H1 (cell line): ENCODE results near the gene GRID1. TPM values are rescaled to one million over a fixed set of nuclear protein-coding genes. Genes with fewer than 3 reads are reported as not detected.

Experiments
- CTCF ChIA-PET: fragments of 300-600 bp; sonication (Branson Sonifier 250); formaldehyde crosslinking; loops from one replicate; lab custom pipeline; 2021; ENCODE audit not compliant: partially characterized antibody; lab: Charles Lee
- POLR2A ChIA-PET: fragments of 300-600 bp; sonication (Branson Sonifier 250); formaldehyde crosslinking; loops from one replicate; lab custom pipeline; 2021; ENCODE audit warnings: inconsistent platforms; ENCODE audit not compliant: partially characterized antibody; lab: Charles Lee
- DNase-seq, 2 experiments: peaks; one replicate each; pipeline versions ENCODE4 v3.0.0 to v3.0.0-alpha.2; 2010 to 2022; ENCODE audit warnings: low spot score in 2 of 2, low read depth in 1 of 2, mixed read lengths in 1 of 2
- FAIRE-seq: peaks from 2 replicates; lab custom pipeline; 2011; peaks lifted over from hg19 to GRCh38; lab: Jason Lieb, UNC
- H2AFZ ChIP-seq: 2 replicates; pipeline ENCODE4 v1.8.1; 2012; ENCODE audit warnings: low read length, inconsistent platforms
- H2AK5ac ChIP-seq: 2 replicates; pipeline ENCODE4 v1.6.1; 2013; ENCODE audit warnings: low read depth, low read length
- H2BK120ac ChIP-seq: replicated peaks from 2 replicates; pipeline ENCODE3; 2013; ENCODE audit warnings: low read depth, low read length, inconsistent platforms
- H2BK12ac ChIP-seq: 2 replicates; pipeline ENCODE4 v1.6.1; 2013; ENCODE audit warnings: low read depth, low read length
- H2BK15ac ChIP-seq: 2 replicates; pipeline ENCODE4 v1.6.1; 2013; ENCODE audit warnings: low read length
- H2BK20ac ChIP-seq: 2 replicates; pipeline ENCODE4 v1.6.1; 2013; ENCODE audit warnings: low read length
- H2BK5ac ChIP-seq: 2 replicates; pipeline ENCODE4 v1.6.1; 2013; ENCODE audit warnings: low read depth, low read length
- H3K14ac ChIP-seq: 2 replicates; pipeline ENCODE4 v1.6.1; 2013; ENCODE audit warnings: inconsistent platforms; ENCODE audit not compliant: insufficient read length
- H3K18ac ChIP-seq: 2 replicates; pipeline ENCODE4 v1.6.1; 2013; ENCODE audit warnings: low read length; ENCODE audit errors: extremely low read depth
- H3K23ac ChIP-seq: 2 replicates; pipeline ENCODE4 v1.6.1; 2013; ENCODE audit warnings: inconsistent platforms; ENCODE audit not compliant: insufficient read length
- H3K23me2 ChIP-seq: 2 replicates; pipeline ENCODE4 v1.6.1; 2013; ENCODE audit warnings: low read depth, low read length
- H3K27ac ChIP-seq: 2 replicates; pipeline ENCODE4 v1.6.1; 2011; ENCODE audit warnings: low read depth, low read length, inconsistent platforms
- H3K27me3 ChIP-seq, 4 experiments: replicated peaks in 1 of 4; 1 replicate in 1 of 4; 2 replicates in 3 of 4; pipeline versions ENCODE4 v1.6.1 to v1.8.1; 2011 to 2013; ENCODE audit warnings: low read length in 3 of 4, mild to moderate bottlenecking in 3 of 4, inconsistent platforms in 2 of 4, mixed read lengths in 2 of 4, moderate library complexity in 1 of 4; ENCODE audit not compliant: control insufficient read depth in 3 of 4, insufficient read depth in 3 of 4; ENCODE audit errors: extremely low read depth in 1 of 4
- H3K36me3 ChIP-seq, 4 experiments: 2 replicates each; pipeline versions ENCODE4 v1.6.1 to v1.8.1; 2011 to 2013; ENCODE audit warnings: mild to moderate bottlenecking in 4 of 4, low read length in 3 of 4, moderate library complexity in 2 of 4, control low read depth in 1 of 4, inconsistent platforms in 1 of 4; ENCODE audit not compliant: insufficient read depth in 4 of 4, control insufficient read depth in 2 of 4
- H3K4ac ChIP-seq: replicated peaks from 2 replicates; pipeline ENCODE3; 2013; ENCODE audit warnings: low read length, low read depth, mixed read lengths, inconsistent platforms; ENCODE audit not compliant: insufficient read length
- H3K4me1 ChIP-seq, 4 experiments: replicated peaks in 1 of 4; 1 replicate in 1 of 4; 2 replicates in 3 of 4; pipeline versions ENCODE4 v1.6.1 to v1.8.1; 2011 to 2013; ENCODE audit warnings: low read length in 3 of 4, inconsistent platforms in 2 of 4, mixed read lengths in 1 of 4; ENCODE audit not compliant: insufficient read depth in 4 of 4, control insufficient read depth in 3 of 4
- H3K4me2 ChIP-seq, 2 experiments: 2 replicates each; pipeline versions ENCODE4 v1.6.1 to v1.8.1; 2011 to 2013; ENCODE audit warnings: low read depth in 2 of 2, low read length in 2 of 2, control low read depth in 1 of 2, inconsistent platforms in 1 of 2, mild to moderate bottlenecking in 1 of 2; ENCODE audit not compliant: insufficient read depth in 1 of 2
- H3K4me3 ChIP-seq, 4 experiments: fragments of 200-600, 300-600 bp in 1 of 4; sonication (generic), shearing (Covaris generic), sonication (Bioruptor Twin) in 1 of 4; 2 replicates each; pipeline versions ENCODE4 v1.5.1 to v1.8.1; 2011 to 2016; ENCODE audit warnings: low read length in 4 of 4, low read depth in 3 of 4, control low read depth in 2 of 4, inconsistent platforms in 2 of 4, mild to moderate bottlenecking in 2 of 4, mixed read lengths in 1 of 4, moderate library complexity in 1 of 4; ENCODE audit not compliant: insufficient read depth in 2 of 4; ENCODE audit errors: extremely low read depth in 1 of 4
- H3K56ac ChIP-seq: replicated peaks from 2 replicates; pipeline ENCODE3; 2013; ENCODE audit warnings: low read depth, mild to moderate bottlenecking, mixed read lengths, low read length, inconsistent platforms; ENCODE audit not compliant: insufficient read length
- H3K79me1 ChIP-seq: 2 replicates; pipeline ENCODE4 v1.6.1; 2013; ENCODE audit warnings: low read depth, low read length, control low read depth
- H3K79me2 ChIP-seq, 2 experiments: 2 replicates each; pipeline versions ENCODE4 v1.6.1 to v1.8.1; 2012 to 2013; ENCODE audit warnings: low read length in 2 of 2, mild to moderate bottlenecking in 2 of 2, inconsistent platforms in 1 of 2; ENCODE audit not compliant: insufficient read depth in 2 of 2, control insufficient read depth in 1 of 2
- H3K9ac ChIP-seq, 4 experiments: replicated peaks in 1 of 4; 1 replicate in 1 of 4; 2 replicates in 3 of 4; pipeline versions ENCODE4 v1.6.1 to v1.8.1; 2011 to 2013; ENCODE audit warnings: low read depth in 3 of 4, low read length in 3 of 4, control low read depth in 2 of 4, mild to moderate bottlenecking in 2 of 4, moderate library complexity in 2 of 4, inconsistent platforms in 1 of 4; ENCODE audit errors: extremely low read depth in 1 of 4
- H3K9me3 ChIP-seq, 2 experiments: 2 replicates each; pipeline versions ENCODE4 v1.6.1 to v1.8.1; 2012 to 2013; ENCODE audit warnings: mild to moderate bottlenecking in 2 of 2, moderate library complexity in 2 of 2, control low read depth in 1 of 2, inconsistent platforms in 1 of 2, low read depth in 1 of 2, low read length in 1 of 2, mixed read lengths in 1 of 2; ENCODE audit not compliant: insufficient read depth in 2 of 2
- H4K20me1 ChIP-seq, 2 experiments: replicated peaks in 1 of 2; 2 replicates each; pipeline versions ENCODE3 to v1.8.1; 2011 to 2013; ENCODE audit warnings: inconsistent platforms in 2 of 2, low read length in 2 of 2, mild to moderate bottlenecking in 1 of 2; ENCODE audit not compliant: insufficient read depth in 2 of 2, control insufficient read depth in 1 of 2
- H4K5ac ChIP-seq: 2 replicates; pipeline ENCODE4 v1.6.1; 2013; ENCODE audit warnings: low read length, low read depth, mixed read lengths, inconsistent platforms; ENCODE audit not compliant: insufficient read length
- H4K8ac ChIP-seq: 2 replicates; pipeline ENCODE4 v1.8.0; 2013; ENCODE audit warnings: mild to moderate bottlenecking, moderate library complexity, low read length, inconsistent platforms; ENCODE audit not compliant: insufficient read depth; ENCODE audit errors: extremely low read depth
- H4K91ac ChIP-seq: replicated peaks from 2 replicates; pipeline ENCODE3; 2013; ENCODE audit warnings: low read length, mixed read lengths, inconsistent platforms; ENCODE audit not compliant: insufficient read length
- CEBPB ChIP-seq: IDR thresholded peaks from 2 replicates; pipeline ENCODE4 v1.6.1; 2012; ENCODE audit warnings: low read depth, low read length
- CHD2 ChIP-seq: IDR thresholded peaks from 2 replicates; pipeline ENCODE4 v1.6.1; 2012; ENCODE audit warnings: low read length, improper control_type of control experiment
- NANOG ChIP-seq: IDR thresholded peaks from 2 replicates; pipeline ENCODE4 v1.6.1; 2011; ENCODE audit warnings: low read length, low read depth, mild to moderate bottlenecking, inconsistent platforms; ENCODE audit not compliant: insufficient read depth, poor library complexity, severe bottlenecking
- POLR2AphosphoS5 ChIP-seq: IDR thresholded peaks from 2 replicates; pipeline ENCODE4 v1.6.1; 2011; ENCODE audit warnings: low read depth, low read length
- RBBP5 ChIP-seq: IDR thresholded peaks from 2 replicates; pipeline ENCODE4 v1.7.1; 2012; ENCODE audit warnings: low read depth, mild to moderate bottlenecking, inconsistent platforms, low read length, moderate library complexity, borderline replicate concordance
- RFX5 ChIP-seq: IDR thresholded peaks from 2 replicates; pipeline ENCODE4 v1.6.1; 2011; ENCODE audit warnings: low read depth, low read length, improper control_type of control experiment, borderline replicate concordance
- SIN3A ChIP-seq, 2 experiments: IDR thresholded peaks in 1 of 2; conservative IDR thresholded peaks in 1 of 2; 2 replicates each; pipeline ENCODE4 v1.6.1; 2011 to 2012; ENCODE audit warnings: low read length in 2 of 2, improper control_type of control experiment in 1 of 2, low read depth in 1 of 2, mild to moderate bottlenecking in 1 of 2
- SP4 ChIP-seq: IDR thresholded peaks from 2 replicates; pipeline ENCODE4 v1.6.1; 2012; ENCODE audit warnings: low read length, inconsistent platforms
- SRF ChIP-seq: IDR thresholded peaks from 2 replicates; pipeline ENCODE4 v1.6.1; 2011; ENCODE audit warnings: mild to moderate bottlenecking, low read depth, low read length, moderate library complexity
- TAF1 ChIP-seq: IDR thresholded peaks from 2 replicates; pipeline ENCODE4 v1.6.1; 2011; ENCODE audit warnings: mild to moderate bottlenecking, low read depth, low read length
- TAF7 ChIP-seq: optimal IDR thresholded peaks from 2 replicates; pipeline ENCODE3; 2011; ENCODE audit warnings: low read depth, mild to moderate bottlenecking, inconsistent platforms, low read length, moderate library complexity, borderline replicate concordance
- YY1 ChIP-seq: IDR thresholded peaks from 2 replicates; pipeline ENCODE4 v1.6.1; 2011; ENCODE audit warnings: low read depth, mild to moderate bottlenecking, low read length
- WGBS, 2 experiments: shearing (Covaris generic) in 1 of 2; methylation state at CpG; one replicate each; pipeline versions ENCODE4 v1.1.6 to v1.1.7; 2013 to 2015; ENCODE audit warnings: low lambda C conversion rate in 2 of 2, mixed read lengths in 2 of 2, inconsistent platforms in 1 of 2, low coverage in 1 of 2, missing lambda C conversion rate in 1 of 2; ENCODE audit not compliant: insufficient replicate concordance in 2 of 2, insufficient coverage in 1 of 2, insufficient read length in 1 of 2; ENCODE audit errors: extremely low coverage in 1 of 2, missing lambda C conversion rate in 1 of 2; 5-methylcytosine and 5-hydroxymethylcytosine counted together
- polyA plus RNA-seq, 7 experiments: library from polyadenylated mRNA; depleted of rRNA in 3 of 7; stranded (reverse) in 5 of 7; unstranded in 2 of 7; fragments of >200 nt in 5 of 7; fragments of 200-250 nt in 2 of 7; gene quantifications; 1 replicate in 5 of 7; 2 replicates in 1 of 7; 4 replicates in 1 of 7; pipeline versions ENCODE4 v1.2.1 to v1.2.3, GENCODE V29; 2011 to 2013; ENCODE audit warnings: missing spikeins in 2 of 7, mixed read lengths in 2 of 7
- total RNA-seq: library from RNA; stranded (reverse); fragmentation: NEBNext Ultra II Directional; extraction: Animal tissue kit (Norgen Biotek cat#: 25700); gene quantifications from 2 replicates; pipeline ENCODE4 v1.2.1, GENCODE V29; 2021

The GRID1 gene
- total and polyA plus RNA-seq, 2 of the 8 experiments (the other 6 are each of a cell fraction or from before 2014, with no cell fraction given), result 0.22 to 0.30 TPM

DNA sequence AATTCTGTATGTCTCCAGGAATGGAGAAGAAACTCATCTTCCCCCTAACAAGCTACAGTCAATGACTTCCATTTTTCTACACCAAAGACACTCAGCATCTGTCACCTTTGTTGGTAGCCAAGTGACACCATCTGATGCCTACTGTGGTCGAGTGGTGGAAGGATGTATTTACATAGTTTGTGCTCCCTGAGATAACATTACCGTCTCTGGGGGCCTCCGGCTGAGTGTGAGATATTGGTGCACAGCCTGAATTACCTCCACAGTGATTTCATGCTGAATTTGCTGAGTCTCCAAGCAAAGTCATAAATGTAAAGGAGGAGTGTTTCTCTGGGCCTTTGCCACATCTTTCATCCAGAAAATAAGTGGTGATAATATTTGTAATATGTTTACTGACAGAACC lies 114.0 kb downstream of the GRID1 start:
- CTCF ChIA-PET, result interaction anchor here (0.6 to 6.1 kb wide), 10 partner anchors 8 to 110 kb away, joined by 3 to 38 read pairs (median 6); no protein-coding TSS in a partner anchor
- FAIRE-seq (no peak), DNase-seq (no peak)
- H3K4me3 ChIP-seq, result no peak overlapping the region
- no peak overlapping the region for H3K14ac ChIP-seq
- no peak overlapping the region for H3K4ac ChIP-seq
- H3K27me3 ChIP-seq, result no peaks in the 10 kb centered on the region; a peak in 1 of 7 replicates
- no peaks in the 10 kb centered on the region for H3K79me2 ChIP-seq
- H2AFZ ChIP-seq, result no peak overlapping the region
- H4K5ac ChIP-seq, result no peak overlapping the region
- no peak overlapping the region for H3K9ac ChIP-seq
- no peak overlapping the region for H4K8ac ChIP-seq
- H2BK20ac ChIP-seq, result no peak overlapping the region
- no peak overlapping the region for H2BK120ac ChIP-seq
- peaks cover 6 to 8% of the 10 kb centered on the region in 2 experiments for H3K9me3 ChIP-seq
- no peaks in the 10 kb centered on the region; a peak in 1 of 8 replicates for H3K36me3 ChIP-seq
- no peak overlapping the region for H3K4me2 ChIP-seq
- H2BK12ac ChIP-seq, result no peak overlapping the region
- H3K27ac ChIP-seq, result no peak overlapping the region
- no peak overlapping the region for H2BK5ac ChIP-seq
- no peak for TF ChIP-seq NANOG
- no peak for TF ChIP-seq CHD2
- TF ChIP-seq SRF, result no peak
- no peak for TF ChIP-seq TAF1
- no peak for TF ChIP-seq RBBP5
- TF ChIP-seq SIN3A (conservative IDR thresholded peaks at IDR 0.05 in 1 of 2, IDR thresholded peaks at IDR 0.05 in 1 of 2; ENCODE audit: low read depth in 1 of 2, low read length in 2 of 2), result no peak
- no peak for TF ChIP-seq SP4
- TF ChIP-seq CEBPB, result no peak
- no peak for TF ChIP-seq POLR2AphosphoS5
- no peak for TF ChIP-seq RFX5
- TF ChIP-seq TAF7, result no peak
- no peak for TF ChIP-seq YY1
- H4K91ac ChIP-seq, result no peak overlapping the region
- H2BK15ac ChIP-seq, result no peak overlapping the region
- peaks cover 0 to 6% (median 5%) of the 10 kb centered on the region in 4 experiments; a peak in 4 of 7 replicates for H3K4me1 ChIP-seq
- no peak overlapping the region for H3K18ac ChIP-seq
- no peak overlapping the region for H3K23ac ChIP-seq
- no peak overlapping the region for H3K56ac ChIP-seq
- H3K23me2 ChIP-seq, result no peaks in the 10 kb centered on the region; the same call in 1 of the 2 replicates
- H2AK5ac ChIP-seq, result no peak overlapping the region
- POLR2A ChIA-PET, result interaction anchor here (1.7 kb wide), 1 partner anchor 10 kb away, joined by 7 read pairs; no protein-coding TSS in a partner anchor
- no peaks in the 10 kb centered on the region for H3K79me1 ChIP-seq
- WGBS, 2 experiments, result 84% methylated on average over 3 of the region's 3 CpGs; no CpG with 5 or more reads in 1 of the 2 experiments
- no peaks in the 10 kb centered on the region for H4K20me1 ChIP-seq
